ENCODE results near the gene ABHD10.

The ABHD10 gene

DNA sequence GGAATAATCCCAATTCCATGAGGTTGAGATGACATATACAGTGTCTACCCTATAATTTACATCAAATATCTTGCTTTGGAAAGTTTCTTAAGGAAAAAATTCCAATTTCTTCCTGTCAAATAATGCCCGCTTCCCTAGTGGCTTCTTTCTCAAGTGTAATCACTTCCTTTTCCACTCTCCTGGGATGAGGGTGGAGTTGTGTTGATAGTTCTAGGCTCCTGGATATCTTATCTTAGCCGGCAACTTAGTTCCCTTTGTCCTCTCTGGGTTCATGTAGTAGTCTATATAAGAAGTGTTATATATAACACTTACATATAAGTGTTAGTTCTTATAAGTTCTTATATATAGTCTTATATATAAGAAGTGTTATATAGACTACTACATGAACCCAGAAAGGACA lies 30.8 kb downstream of the ABHD10 start:
- POLR2A ChIA-PET = no interaction called here
- TF ChIP-seq, protein P1, sequence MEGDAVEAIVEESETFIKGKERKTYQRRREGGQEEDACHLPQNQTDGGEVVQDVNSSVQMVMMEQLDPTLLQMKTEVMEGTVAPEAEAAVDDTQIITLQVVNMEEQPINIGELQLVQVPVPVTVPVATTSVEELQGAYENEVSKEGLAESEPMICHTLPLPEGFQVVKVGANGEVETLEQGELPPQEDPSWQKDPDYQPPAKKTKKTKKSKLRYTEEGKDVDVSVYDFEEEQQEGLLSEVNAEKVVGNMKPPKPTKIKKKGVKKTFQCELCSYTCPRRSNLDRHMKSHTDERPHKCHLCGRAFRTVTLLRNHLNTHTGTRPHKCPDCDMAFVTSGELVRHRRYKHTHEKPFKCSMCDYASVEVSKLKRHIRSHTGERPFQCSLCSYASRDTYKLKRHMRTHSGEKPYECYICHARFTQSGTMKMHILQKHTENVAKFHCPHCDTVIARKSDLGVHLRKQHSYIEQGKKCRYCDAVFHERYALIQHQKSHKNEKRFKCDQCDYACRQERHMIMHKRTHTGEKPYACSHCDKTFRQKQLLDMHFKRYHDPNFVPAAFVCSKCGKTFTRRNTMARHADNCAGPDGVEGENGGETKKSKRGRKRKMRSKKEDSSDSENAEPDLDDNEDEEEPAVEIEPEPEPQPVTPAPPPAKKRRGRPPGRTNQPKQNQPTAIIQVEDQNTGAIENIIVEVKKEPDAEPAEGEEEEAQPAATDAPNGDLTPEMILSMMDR (IDR thresholded peaks at IDR 0.05; ENCODE audit: control extremely low read depth, extremely low read depth, low read depth, missing control alignments) = no peak
- no peak for DNase-seq (ENCODE audit: extremely low spot score)
- CTCF ChIA-PET = interaction anchor here (1.8 to 13.8 kb wide), 3 partner anchors 15 to 294 kb away, joined by 6 to 383 read pairs (median 124); partner anchors contain the start of gene TAGLN3

DNA sequence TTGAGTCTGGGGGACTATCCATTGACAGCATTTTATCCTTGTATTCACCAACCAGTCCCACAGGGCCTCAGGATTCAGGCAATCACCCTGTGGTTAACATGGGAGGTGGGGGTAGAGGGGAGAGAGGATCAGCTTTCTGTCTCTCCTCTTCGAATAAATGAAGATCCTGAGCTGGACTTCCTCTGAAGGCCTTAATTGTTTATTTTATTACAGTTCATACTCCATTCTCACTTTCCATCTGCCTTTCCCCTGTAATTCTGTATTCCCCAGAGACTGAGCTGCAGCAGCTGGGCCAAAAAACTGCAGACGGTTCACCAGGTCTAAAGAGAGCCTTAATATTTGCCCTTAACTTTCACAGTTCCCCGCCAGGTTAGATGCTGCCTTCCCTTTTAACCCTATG lies 31.8 kb downstream of the ABHD10 start:
- POLR2A ChIA-PET = no interaction called here
- DNase-seq (ENCODE audit: extremely low spot score) = no peak
- CTCF ChIA-PET = interaction anchor here (1.5 to 13.8 kb wide), 4 partner anchors 14 to 295 kb away, joined by 4 to 383 read pairs (median 65); partner anchors contain the start of gene TAGLN3

DNA sequence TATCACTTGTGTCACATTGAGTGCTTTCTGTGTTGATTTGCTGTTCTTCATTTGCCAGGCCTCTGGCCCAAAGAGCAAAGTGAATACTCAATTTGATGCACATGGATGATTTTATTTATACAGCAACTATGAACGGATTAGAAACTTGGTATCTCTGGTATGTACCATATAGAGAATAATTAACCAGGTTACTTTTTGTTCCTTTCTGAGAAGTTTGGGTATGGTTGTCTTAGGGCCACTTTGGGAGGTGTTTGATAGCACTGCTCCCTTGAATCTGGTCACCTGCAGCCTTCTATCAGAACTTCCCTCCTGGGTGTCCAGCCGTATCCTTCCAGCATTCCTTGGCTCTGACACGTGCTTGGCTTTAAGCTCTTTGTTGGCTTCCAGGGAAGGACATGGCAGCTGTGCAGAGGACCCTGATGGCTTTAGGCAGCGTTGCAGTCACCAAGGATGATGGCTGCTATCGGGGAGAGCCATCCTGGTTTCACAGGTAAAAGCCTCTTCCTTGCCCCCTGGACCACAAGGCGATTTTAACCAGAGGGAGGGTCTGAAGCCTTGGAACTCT lies 32.6 kb downstream of the ABHD10 start:
- TF ChIP-seq, protein P1 (IDR thresholded peaks at IDR 0.05; ENCODE audit: control extremely low read depth, extremely low read depth, low read depth, missing control alignments) = no peak
- DNase-seq (ENCODE audit: extremely low spot score) = no peak
- POLR2A ChIA-PET = no interaction called here

More for the DNA sequence above, 31.8 kb downstream of the ABHD10 start:
- TF ChIP-seq, protein P1 (IDR thresholded peaks at IDR 0.05; ENCODE audit: control extremely low read depth, extremely low read depth, low read depth, missing control alignments) = no peak

DNA sequence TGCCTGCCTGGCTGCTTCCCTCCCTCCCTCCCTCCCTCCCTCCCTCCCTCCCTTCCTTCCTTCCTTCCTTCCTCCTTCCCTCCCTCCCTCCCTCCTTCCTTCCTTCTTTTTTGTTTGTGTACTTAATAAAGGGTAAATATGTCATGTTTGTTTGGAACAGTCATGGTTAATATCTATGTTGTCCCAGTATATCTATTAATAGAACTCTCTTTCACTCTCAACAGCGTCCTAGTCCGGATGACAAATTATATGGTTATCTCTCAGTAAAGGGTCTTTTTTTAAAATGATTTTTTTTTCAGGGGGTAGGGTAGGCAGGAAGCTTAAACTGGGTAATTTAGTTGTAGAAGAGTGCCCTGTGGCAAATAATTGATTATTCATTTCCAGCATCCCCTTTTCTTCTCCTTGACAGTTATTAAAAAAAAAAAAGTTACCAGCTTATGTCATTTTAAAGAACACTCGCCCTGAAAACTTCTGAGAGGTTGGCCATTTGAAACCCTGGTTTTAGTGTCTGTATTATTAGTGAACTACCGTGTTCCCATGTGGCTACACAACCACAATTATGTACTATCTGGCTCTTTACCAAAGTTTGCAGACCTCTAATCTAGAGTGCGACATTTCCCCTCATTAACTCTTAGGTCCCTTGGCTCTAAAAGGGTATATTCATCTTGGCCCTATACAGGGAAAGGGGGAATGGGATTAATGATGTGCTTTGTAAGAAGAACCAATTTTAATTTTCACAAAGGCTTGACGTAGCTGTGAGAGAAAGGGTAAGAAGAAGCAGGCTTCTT lies 33.6 kb downstream of the ABHD10 start:
- ChIA-PET CTCF (interaction anchor here (0.6 to 13.8 kb wide), 25 partner anchors 11 to 435 kb away, joined by 3 to 383 read pairs (median 7); partner anchors contain the start of genes ABHD10 and TAGLN3), POLR2A (no interaction called here)
- TF ChIP-seq, protein P1 (IDR thresholded peaks at IDR 0.05; ENCODE audit: control extremely low read depth, extremely low read depth, low read depth, missing control alignments) = no peak
- no peak for DNase-seq (ENCODE audit: extremely low spot score)

More for the DNA sequence above, 32.6 kb downstream of the ABHD10 start:
- CTCF ChIA-PET = interaction anchor here (1.5 to 13.8 kb wide), 5 partner anchors 13 to 296 kb away, joined by 4 to 383 read pairs (median 18); partner anchors contain the start of gene TAGLN3

DNA sequence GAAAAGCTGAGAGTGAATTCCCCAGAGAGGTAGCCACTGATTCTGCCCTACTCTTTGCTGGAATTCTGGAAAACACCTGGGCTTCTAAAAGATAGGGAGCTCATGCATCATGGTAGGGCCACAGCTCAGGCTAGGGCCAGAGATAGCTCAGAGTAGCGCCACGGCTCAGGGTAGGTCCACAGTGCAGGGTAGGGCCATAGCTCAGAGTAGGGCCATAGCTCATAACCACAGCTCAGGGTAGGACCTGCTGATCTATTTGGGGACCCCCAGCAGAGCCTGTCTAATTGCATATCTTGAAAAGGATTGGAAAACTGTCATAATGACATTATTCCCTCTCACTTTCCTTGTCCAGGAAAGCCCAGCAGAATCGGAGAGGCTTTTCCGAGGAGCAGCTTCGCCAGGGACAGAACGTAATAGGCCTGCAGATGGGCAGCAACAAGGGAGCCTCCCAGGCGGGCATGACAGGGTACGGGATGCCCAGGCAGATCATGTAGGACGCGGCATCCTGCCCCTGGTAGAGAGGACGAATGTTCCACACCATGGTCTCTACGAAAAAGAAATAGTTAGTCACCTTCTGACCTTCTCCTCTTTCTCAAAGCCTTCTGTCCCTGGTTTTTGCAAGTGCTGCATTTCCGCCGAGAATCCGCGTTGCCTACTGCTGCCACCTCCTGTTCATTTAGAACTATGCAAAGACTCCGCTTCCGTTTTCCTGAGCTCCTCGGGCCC lies 34.4 kb downstream of the ABHD10 start:
- peak; percentile 66 for DNase-seq (ENCODE audit: extremely low spot score)
- TF ChIP-seq, protein P1 (IDR thresholded peaks at IDR 0.05; ENCODE audit: control extremely low read depth, extremely low read depth, low read depth, missing control alignments) = peak; percentile 76
- CTCF ChIA-PET = interaction anchor here (0.6 to 13.8 kb wide), 46 partner anchors 11 to 489 kb away, joined by 3 to 383 read pairs (median 5); partner anchors contain the start of genes ABHD10 and TAGLN3
- POLR2A ChIA-PET = no interaction called here

DNA sequence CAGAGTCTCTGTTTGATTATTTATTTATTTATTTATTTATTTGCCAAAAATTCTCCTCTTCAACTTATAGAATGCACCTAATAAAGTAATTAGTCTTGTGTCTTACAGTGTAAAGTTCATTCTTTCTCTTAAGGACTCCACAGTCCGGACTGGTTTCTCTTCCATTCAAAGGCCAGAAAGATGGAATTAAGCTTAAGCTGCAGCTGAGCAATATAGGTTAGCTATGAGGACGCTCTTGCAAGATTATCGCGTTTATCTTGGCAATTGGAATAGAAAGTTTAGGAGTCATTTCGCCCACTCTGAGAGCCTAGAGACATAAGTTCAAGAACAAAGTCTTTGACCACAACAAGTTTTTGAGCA lies 34.9 kb downstream of the ABHD10 start:
- CTCF ChIA-PET = interaction anchor here (0.7 to 13.8 kb wide), 41 partner anchors 10 to 490 kb away, joined by 3 to 383 read pairs (median 5); partner anchors contain the start of genes ABHD10 and TAGLN3
- TF ChIP-seq, protein P1 (IDR thresholded peaks at IDR 0.05; ENCODE audit: control extremely low read depth, extremely low read depth, low read depth, missing control alignments) = no peak
- DNase-seq (ENCODE audit: extremely low spot score) = no peak
- POLR2A ChIA-PET = no interaction called here

Data from GM10248 (cell line).